Dermis blood vessel endothelial cell (primary cell): ENCODE measurements around the gene USH1C. TPM values are rescaled to one million over a fixed set of nuclear protein-coding genes. Genes with fewer than 3 reads are reported as not detected.

Experiments used
- DNase-seq: peaks from one replicate; pipeline ENCODE4 v3.0.0; 2010
- total RNA-seq: library from RNA; depleted of rRNA; stranded (reverse); fragments of >200 nt; gene quantifications from 2 replicates; pipeline ENCODE4 v1.2.3, GENCODE V29; 2014

Gene USH1C
- total RNA-seq, 1 donor from 2014 or later, result not detected

GRCh38 chr11:17498058-17498457 lies 46.2 kb downstream of the USH1C start:
- no peak for DNase-seq

- DNase-seq, result peak; percentile 81
These were observed 47.8 kb downstream of the USH1C start for GRCh38 chr11:17496406-17496805.

- no peak for DNase-seq
These were observed 50.2 kb downstream of the USH1C start for GRCh38 chr11:17494019-17494418.

- no peak for DNase-seq
These were observed 53.3 kb downstream of the USH1C start for GRCh38 chr11:17490938-17491337.

GRCh38 chr11:17490232-17490631 lies 54.0 kb downstream of the USH1C start:
- DNase-seq, result no peak

- DNase-seq, result no peak
These were observed 54.5 kb downstream of the USH1C start for GRCh38 chr11:17489751-17490150.

GRCh38 chr11:17488563-17488962 lies 55.7 kb downstream of the USH1C start:
- no peak for DNase-seq

- DNase-seq, result no peak
These were observed 57.6 kb downstream of the USH1C start for GRCh38 chr11:17486646-17487045.

GRCh38 chr11:17483505-17483904 lies 60.7 kb downstream of the USH1C start:
- no peak for DNase-seq

- DNase-seq, result no peak
These were observed 62.3 kb downstream of the USH1C start for GRCh38 chr11:17481905-17482304.

- DNase-seq, result peak; percentile 40
These were observed 64.7 kb downstream of the USH1C start for GRCh38 chr11:17479284-17480214.

GRCh38 chr11:17478070-17478469 lies 66.1 kb downstream of the USH1C start:
- no peak for DNase-seq

GRCh38 chr11:17477361-17477760 lies 66.9 kb downstream of the USH1C start:
- no peak for DNase-seq

- DNase-seq, result no peak
These were observed 67.2 kb downstream of the USH1C start for GRCh38 chr11:17477084-17477333.

GRCh38 chr11:17476317-17477083 lies 67.7 kb downstream of the USH1C start, which contains the start of gene ABCC8:
Gene ABCC8 (minus strand): TSS chr11:17476845. CDS start chr11:17476776, 69 bp downstream.
- DNase-seq, result no peak

GRCh38 chr11:17475666-17476316 lies 68.4 kb downstream of the USH1C start:
- DNase-seq, result no peak

- DNase-seq, result peak; percentile 19
These were observed 71.0 kb downstream of the USH1C start for GRCh38 chr11:17473071-17473744.

- DNase-seq, result no peak
These were observed 71.7 kb downstream of the USH1C start for GRCh38 chr11:17472467-17472866.

- DNase-seq, result no peak
These were observed 72.7 kb downstream of the USH1C start for GRCh38 chr11:17471501-17471900.

- DNase-seq, result no peak
These were observed 74.2 kb downstream of the USH1C start for GRCh38 chr11:17469998-17470397.

GRCh38 chr11:17468122-17468521 lies 76.1 kb downstream of the USH1C start:
- DNase-seq, result no peak

GRCh38 chr11:17463546-17464174 lies 80.6 kb downstream of the USH1C start:
- DNase-seq, result peak; percentile 10
